Adrenal gland (tissue), 12 donors: Measurements from ENCODE around the gene CACNA1E. TPM values are rescaled to one million over a fixed set of nuclear protein-coding genes. Genes with fewer than 3 reads are reported as not detected.

Experiments
- DNase-seq, 7 donors: peaks; one replicate each; pipeline ENCODE4 v3.0.0-alpha.2; 2019 to 2020
- H3K27ac ChIP-seq, 5 donors: fragments of 200-600 bp; sonication (generic) in 4 of 5; 1 replicate in 3 of 5; 2 replicates in 2 of 5; pipeline versions ENCODE4 v1.5.1 to v1.8.0; 2016 to 2020; ENCODE audit warnings: mild to moderate bottlenecking in 1 of 5
- H3K27me3 ChIP-seq: fragments of 200-600 bp; 2 replicates; pipeline ENCODE4 v1.8.0; 2021
- H3K36me3 ChIP-seq, 2 donors: fragments of 200-600 bp; replicated peaks in 1 of 2; 1 replicate in 1 of 2; 2 replicates in 1 of 2; pipeline versions ENCODE4 v1.5.1 to v1.8.0; 2018 to 2022
- H3K4me1 ChIP-seq, 2 donors: fragments of 200-600 bp; replicated peaks in 1 of 2; 1 replicate in 1 of 2; 2 replicates in 1 of 2; pipeline versions ENCODE4 v1.5.1 to v1.8.0; 2018 to 2021
- H3K4me3 ChIP-seq, 4 donors: fragments of 200-600 bp; sonication (generic) in 3 of 4; one replicate each; pipeline ENCODE4 v1.5.1; 2016 to 2018
- H3K9me3 ChIP-seq, 3 donors: fragments of 200-600 bp; sonication (generic) in 1 of 3; replicated peaks in 1 of 3; 1 replicate in 2 of 3; 2 replicates in 1 of 3; pipeline versions ENCODE4 v1.5.1 to v1.8.0; 2016 to 2021
- CTCF ChIP-seq, 6 experiments: fragments of 450-650 bp in 4 of 6; fragments of 200-600 bp in 2 of 6; sonication (generic) in 1 of 6; IDR thresholded peaks; 1 replicate in 5 of 6; 2 replicates in 1 of 6; pipeline versions ENCODE4 v1.5.1 to v1.8.0; 2016 to 2021; ENCODE audit warnings: antibody characterized with exemption in 6 of 6, mild to moderate bottlenecking in 2 of 6, moderate library complexity in 1 of 6
- POLR2A ChIP-seq, 2 donors: fragments of 450-650 bp; IDR thresholded peaks; one replicate each; pipeline ENCODE4 v1.6.1; 2017; ENCODE audit warnings: antibody characterized with exemption in 2 of 2, mild to moderate bottlenecking in 2 of 2, moderate library complexity in 1 of 2
- WGBS, 4 donors: extraction: QIAGEN DNeasy Blood & Tissue Kit in 2 of 4; methylation state at CpG; one replicate each; pipeline versions ENCODE4 v1.1.5 to v1.1.7; 2013 to 2017; 5-methylcytosine and 5-hydroxymethylcytosine counted together
- intact Hi-C, 2 donors: fragments of 100-400 bp; cut with DNase I; formaldehyde crosslinking; loops; one replicate each; pipeline versions ENCODE4 v1.14.1 to v1.15.0; 2022 to 2023
- polyA plus RNA-seq, 3 donors: library from polyadenylated mRNA; stranded (reverse); fragments of 200-250 nt in 2 of 3; fragments of 350-450 nt in 1 of 3; fragmentation: Illumina TruSeq in 1 of 3; extraction: RNeasy Lipid Tissue Mini Kit (QIAGEN cat#74804) in 1 of 3; gene quantifications; one replicate each; pipeline ENCODE4 v1.2.3, GENCODE V29; 2013 to 2014
- total RNA-seq, 9 donors: library from RNA; depleted of rRNA in 4 of 9; stranded (reverse); fragments of >200 nt in 4 of 9; fragments of 120-200 nt in 1 of 9; fragmentation: NEBNext Ultra II Directional in 1 of 9; extraction: Animal tissue kit (Norgen Biotek cat#: 25700) in 1 of 9; gene quantifications; one replicate each; pipeline versions ENCODE4 v1.1.0 to v1.2.4, GENCODE V29; 2013 to 2023
- donor health status: healthy with polysubstance abuse.
- donor health status: Bipolar disorder and iron deficiency.
- donor health status: DM: yes; HTN: yes; CAD: no.
- donor health status: DM: no; HTN: no; CAD: no.
- donor health status: DM: no; HTN: no; CAD: no.
- donor health status: DM: yes; HTN: yes; CAD: no.

The CACNA1E gene
- total and polyA plus RNA-seq, 12 donors: 0.08 to 3.2 (median 1.3) TPM; not detected in 3

- no peak for TF ChIP-seq CTCF (IDR thresholded peaks at IDR 0.05)
- TF ChIP-seq POLR2A (IDR thresholded peaks at IDR 0.05): no peak
- DNase-seq: no peak
- Histone ChIP-seq H3K27me3 (no peaks in the 10 kb centered on the region), H3K4me1 (no peaks in the 10 kb centered on the region), H3K36me3 (no peaks in the 10 kb centered on the region), H3K9me3 (no peaks in the 10 kb centered on the region), H3K4me3 (no peak overlapping the region), H3K27ac (no peak overlapping the region)
- intact Hi-C loops: no loop called here
- 49 to 72% (median 71%) methylated on average over 3 of the region's 3 CpGs for WGBS, 4 donors
These were observed 128.8 kb downstream of the CACNA1E start for GRCh38 chr1:181612100-181612499.

- TF ChIP-seq CTCF (IDR thresholded peaks at IDR 0.05) (no peak), POLR2A (IDR thresholded peaks at IDR 0.05) (no peak)
- H3K9me3 ChIP-seq: no peaks in the 10 kb centered on the region
- no peaks in the 10 kb centered on the region for H3K36me3 ChIP-seq
- WGBS, 4 donors: 25 to 35% (median 27%) methylated on average over 2 of the region's 2 CpGs
- no peak for DNase-seq
- no peak overlapping the region for H3K27ac ChIP-seq
- intact Hi-C loops: no loop called here
- no peaks in the 10 kb centered on the region for H3K4me1 ChIP-seq
- H3K4me3 ChIP-seq: no peak overlapping the region
- H3K27me3 ChIP-seq: no peaks in the 10 kb centered on the region
These were observed 135.2 kb downstream of the CACNA1E start for GRCh38 chr1:181618559-181618958.

GRCh38 chr1:181620183-181620582 lies 136.9 kb downstream of the CACNA1E start:
- Histone ChIP-seq H3K36me3 (no peaks in the 10 kb centered on the region), H3K27me3 (no peaks in the 10 kb centered on the region), H3K27ac (no peak overlapping the region), H3K4me3 (no peak overlapping the region), H3K4me1 (no peaks in the 10 kb centered on the region), H3K9me3 (no peaks in the 10 kb centered on the region)
- TF ChIP-seq POLR2A (IDR thresholded peaks at IDR 0.05) (no peak), CTCF (IDR thresholded peaks at IDR 0.05) (no peak)
- intact Hi-C loops: no loop called here
- no peak for DNase-seq
- 67 to 88% (median 81%) methylated on average over 1 of the region's 1 CpG for whole genome bisulfite sequencing, 4 donors

GRCh38 chr1:181623850-181624249 lies 140.5 kb downstream of the CACNA1E start:
- Histone ChIP-seq H3K27ac (no peak overlapping the region), H3K27me3 (no peaks in the 10 kb centered on the region), H3K4me1 (no peaks in the 10 kb centered on the region), H3K9me3 (no peaks in the 10 kb centered on the region), H3K36me3 (no peaks in the 10 kb centered on the region), H3K4me3 (no peak overlapping the region)
- intact Hi-C loops: no loop called here
- TF ChIP-seq CTCF (IDR thresholded peaks at IDR 0.05) (no peak), POLR2A (IDR thresholded peaks at IDR 0.05) (no peak)
- 40 to 61% (median 42%) methylated on average over 5 of the region's 5 CpGs for WGBS, 4 donors
- no peak for DNase-seq
